HepG2 (cell line): ENCODE measurements around the gene SLC9A1.

Experiments used
- ZNF557 ChIP-seq: sonication (generic); formaldehyde crosslinking; IDR thresholded peaks from 2 replicates; pipeline ENCODE4 v1.4.0; 2020; ENCODE audit warnings: missing genetic modification reagents
- ZNF781 ChIP-seq: sonication (generic); formaldehyde crosslinking; IDR thresholded peaks from 2 replicates; pipeline ENCODE4 v1.5.1; 2020; ENCODE audit warnings: borderline replicate concordance, mild to moderate bottlenecking, missing genetic modification reagents; ENCODE audit errors: not compliant biosample characterization

GRCh38 chr1:27095576-27095975 is 59.3 kb downstream of the SLC9A1 start:
- no peak for TF ChIP-seq ZNF781 (CRISPR knock-in tag)
- TF ChIP-seq ZNF557 (CRISPR knock-in tag) = no peak
